Lung microvascular endothelial cell (primary cell): ENCODE measurements around the gene SRGAP2B. TPM values are rescaled to one million over a fixed set of nuclear protein-coding genes. Genes with fewer than 3 reads are reported as not detected.
"Not testable (repeated sequence)": the region's sequence is repeated elsewhere in the genome, so short reads cannot be mapped to it uniquely, and the experiment has no call there.

Experiments used
- DNase-seq, 2 donors: peaks; one replicate each; pipeline versions ENCODE4 v3.0.0 to v3.0.0-alpha.2; 2010; ENCODE audit warnings: low read depth in 2 of 2
- total RNA-seq: library from RNA; depleted of rRNA; stranded (reverse); fragments of >200 nt; gene quantifications from 2 replicates; pipeline ENCODE4 v1.2.1, GENCODE V29; 2014

Gene SRGAP2B
- 33.6 and 68.3 TPM in 2 replicates for total RNA-seq

GRCh38 chr1:145095284-145096057 is at the start of gene SRGAP2B, which contains the start of gene FAM72D:
TSS of gene SRGAP2B (minus strand) at chr1:145095328. CDS start at chr1:145092901, 2,427 bp downstream.
TSS of gene FAM72D (plus strand) at chr1:145095974. CDS start at chr1:145096848, 874 bp downstream.
- DNase-seq, result not testable (repeated sequence)

GRCh38 chr1:145144264-145144913 is 49.3 kb upstream of the SRGAP2B start:
- not testable (repeated sequence) for DNase-seq

- not testable (repeated sequence) for DNase-seq
Measured at GRCh38 chr1:145140549-145140948, 45.4 kb upstream of the SRGAP2B start.

GRCh38 chr1:145134476-145134875 is 39.3 kb upstream of the SRGAP2B start:
- DNase-seq, result not testable (repeated sequence)

- DNase-seq, result not testable (repeated sequence)
Measured at GRCh38 chr1:145128697-145129469, 33.8 kb upstream of the SRGAP2B start.

- DNase-seq, result not testable (repeated sequence)
Measured at GRCh38 chr1:145127144-145127543, 32.0 kb upstream of the SRGAP2B start.

GRCh38 chr1:145125112-145125511 is 30.0 kb upstream of the SRGAP2B start:
- not testable (repeated sequence) for DNase-seq

GRCh38 chr1:145123992-145124641 is 29.0 kb upstream of the SRGAP2B start:
- DNase-seq, result not testable (repeated sequence)

GRCh38 chr1:145123062-145123395 is 27.9 kb upstream of the SRGAP2B start:
- DNase-seq, result not testable (repeated sequence)

- not testable (repeated sequence) for DNase-seq
Measured at GRCh38 chr1:145122344-145123061, 27.4 kb upstream of the SRGAP2B start.

- not testable (repeated sequence) for DNase-seq
Measured at GRCh38 chr1:145119842-145120241, 24.7 kb upstream of the SRGAP2B start.

- not testable (repeated sequence) for DNase-seq
Measured at GRCh38 chr1:145115587-145116493, 20.7 kb upstream of the SRGAP2B start.

GRCh38 chr1:145114560-145115057 is 19.5 kb upstream of the SRGAP2B start:
- DNase-seq, result not testable (repeated sequence)

- DNase-seq, result not testable (repeated sequence)
Measured at GRCh38 chr1:145112703-145113102, 17.6 kb upstream of the SRGAP2B start.

- DNase-seq, result not testable (repeated sequence)
Measured at GRCh38 chr1:145111674-145112073, 16.5 kb upstream of the SRGAP2B start.

- DNase-seq, result not testable (repeated sequence)
Measured at GRCh38 chr1:145103294-145103693, 8.2 kb upstream of the SRGAP2B start.

- DNase-seq, result not testable (repeated sequence)
Measured at GRCh38 chr1:145101725-145102124, 6.6 kb upstream of the SRGAP2B start.

GRCh38 chr1:145094655-145095211 is 395 bp downstream of the SRGAP2B start:
- DNase-seq, result not testable (repeated sequence)
